Keratinocyte (primary cell): ENCODE data around the gene RASGRP3. TPM values are rescaled to one million over a fixed set of nuclear protein-coding genes. Genes with fewer than 3 reads are reported as not detected.

Experiments used
- DNase-seq: peaks from one replicate; pipeline ENCODE4 v3.0.0-alpha.2; 2011; ENCODE audit warnings: low read depth, missing footprints, low spot score
- FAIRE-seq: peaks from 2 replicates; lab custom pipeline; 2011; peaks lifted over from hg19 to GRCh38; lab: Jason Lieb, UNC
- H2AFZ ChIP-seq: 2 replicates; pipeline ENCODE4 v1.6.0; 2012; ENCODE audit warnings: low read length, control low read depth, inconsistent platforms; ENCODE audit not compliant: control insufficient read depth
- H3K27ac ChIP-seq: 2 replicates; pipeline ENCODE4 v1.5.1; 2011; ENCODE audit warnings: low read length; ENCODE audit not compliant: control insufficient read depth, insufficient read depth
- H3K27me3 ChIP-seq: 3 replicates; pipeline ENCODE4 v1.6.0; 2011; ENCODE audit warnings: low read length; ENCODE audit not compliant: control insufficient read depth, insufficient read depth; ENCODE audit errors: extremely low read depth
- H3K36me3 ChIP-seq, 2 experiments: 2 replicates in 1 of 2; 3 replicates in 1 of 2; pipeline ENCODE4 v1.5.1; 2011; ENCODE audit warnings: low read length in 2 of 2, mild to moderate bottlenecking in 1 of 2; ENCODE audit not compliant: control insufficient read depth in 2 of 2, insufficient read depth in 2 of 2; ENCODE audit errors: extremely low read depth in 1 of 2
- H3K4me1 ChIP-seq: 3 replicates; pipeline ENCODE4 v1.5.1; 2011; ENCODE audit warnings: low read length; ENCODE audit not compliant: control insufficient read depth, insufficient read depth; ENCODE audit errors: extremely low read depth
- H3K4me2 ChIP-seq: 3 replicates; pipeline ENCODE4 v1.6.0; 2011; ENCODE audit warnings: low read depth, low read length; ENCODE audit not compliant: control insufficient read depth, insufficient read depth; ENCODE audit errors: extremely low read depth
- H3K4me3 ChIP-seq, 3 experiments: fragments of 200-600 bp in 1 of 3; sonication (generic) in 1 of 3; 2 replicates in 2 of 3; 3 replicates in 1 of 3; pipeline ENCODE4 v1.5.1; 2011 to 2016; ENCODE audit warnings: low read length in 3 of 3, mild to moderate bottlenecking in 3 of 3, control low read depth in 2 of 3, inconsistent platforms in 1 of 3, low read depth in 1 of 3, mixed read lengths in 1 of 3, mixed run types in 1 of 3, moderate library complexity in 1 of 3; ENCODE audit not compliant: control insufficient read depth in 2 of 3, insufficient read depth in 2 of 3; ENCODE audit errors: extremely low read depth in 1 of 3
- H3K79me2 ChIP-seq: 2 replicates; pipeline ENCODE4 v1.6.0; 2012; ENCODE audit warnings: low read length; ENCODE audit not compliant: control insufficient read depth, insufficient read depth
- H3K9ac ChIP-seq: 3 replicates; pipeline ENCODE4 v1.6.0; 2011; ENCODE audit warnings: low read length; ENCODE audit not compliant: control insufficient read depth, insufficient read depth; ENCODE audit errors: extremely low read depth
- H3K9me1 ChIP-seq: 3 replicates; pipeline ENCODE4 v1.6.0; 2011; ENCODE audit warnings: low read length; ENCODE audit not compliant: control insufficient read depth, insufficient read depth; ENCODE audit errors: extremely low read depth
- H3K9me3 ChIP-seq: 2 replicates; pipeline ENCODE4 v1.5.1; 2012; ENCODE audit warnings: low read depth, low read length; ENCODE audit not compliant: control insufficient read depth
- H4K20me1 ChIP-seq: 3 replicates; pipeline ENCODE4 v1.6.0; 2011; ENCODE audit warnings: low read length; ENCODE audit not compliant: control insufficient read depth, insufficient read depth; ENCODE audit errors: extremely low read depth
- CTCF ChIP-seq, 3 experiments: IDR thresholded peaks in 1 of 3; conservative IDR thresholded peaks in 1 of 3; optimal IDR thresholded peaks in 1 of 3; 2 replicates in 2 of 3; 3 replicates in 1 of 3; pipeline versions ENCODE3 to v1.5.1; 2011; ENCODE audit warnings: low read length in 3 of 3, mild to moderate bottlenecking in 3 of 3, moderate library complexity in 2 of 3, control low read depth in 1 of 3, inconsistent platforms in 1 of 3; ENCODE audit not compliant: insufficient read depth in 2 of 3; ENCODE audit errors: extremely low read depth in 1 of 3
- EZH2 ChIP-seq: IDR thresholded peaks from one replicate; pipeline ENCODE4 v1.6.1; 2012; ENCODE audit warnings: inconsistent platforms, mild to moderate bottlenecking, low read length, moderate library complexity
- dilution Hi-C: fragments of 300-500 bp; cut with MboI; formaldehyde crosslinking; loops from one replicate; pipeline ENCODE4 v1.7.0; 2020; ENCODE audit warnings: low sequenced_read_pairs; ENCODE audit not compliant: extremely low pct_ligation_motif_present
- polyA plus RNA-seq, 5 experiments: library from polyadenylated mRNA; depleted of rRNA in 3 of 5; stranded (reverse) in 3 of 5; stranded (forward) in 1 of 5; unstranded in 1 of 5; fragments of >200 nt; gene quantifications; 1 replicate in 1 of 5; 2 replicates in 3 of 5; 3 replicates in 1 of 5; pipeline versions ENCODE4 v1.2.1 to v1.2.3, GENCODE V29; 2011 to 2012; ENCODE audit warnings: missing spikeins in 2 of 5, low read depth in 1 of 5, low replicate concordance in 1 of 5

RASGRP3 gene
- polyA plus RNA-seq, 1 donor (not counting 4 experiments of a cell fraction or from before 2014, with no cell fraction given), result 0.56 TPM

DNA sequence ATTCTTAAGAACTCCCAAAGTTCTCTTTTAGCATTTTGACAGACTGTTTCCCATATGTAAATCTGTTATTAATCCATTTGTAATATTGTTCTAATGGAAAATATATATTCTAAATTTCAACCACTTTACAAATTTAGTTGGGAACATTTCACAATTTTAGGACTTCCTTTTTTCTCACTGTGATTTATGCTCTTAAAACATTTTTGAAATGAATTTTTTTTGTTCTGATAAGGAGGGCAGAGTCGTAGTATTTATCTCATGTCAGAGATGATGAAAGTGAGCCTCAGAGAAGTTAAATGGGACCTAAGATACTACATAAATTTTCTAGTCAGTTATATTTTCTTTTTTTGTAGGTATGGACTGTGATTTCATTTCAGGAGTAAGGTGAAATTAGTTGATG lies 26.6 kb downstream of the RASGRP3 start:
- H3K4me1 ChIP-seq, result no peaks in the 10 kb centered on the region
- FAIRE-seq (no peak), DNase-seq (no peak)
- no peaks in the 10 kb centered on the region for H3K9me1 ChIP-seq
- H3K9me3 ChIP-seq, result no peaks in the 10 kb centered on the region
- no peaks in the 10 kb centered on the region for H3K36me3 ChIP-seq
- no peaks in the 10 kb centered on the region for H4K20me1 ChIP-seq
- H3K79me2 ChIP-seq, result no peaks in the 10 kb centered on the region
- H3K4me3 ChIP-seq, result no peak overlapping the region
- no peak for TF ChIP-seq EZH2
- TF ChIP-seq CTCF (optimal IDR thresholded peaks at IDR 0.05 in 1 of 3, IDR thresholded peaks at IDR 0.05 in 1 of 3, conservative IDR thresholded peaks at IDR 0.05 in 1 of 3; ENCODE audit: extremely low read depth in 1 of 3, insufficient read depth in 2 of 3, low read length in 3 of 3), result no peak
- H2AFZ ChIP-seq, result no peak overlapping the region
- dilution Hi-C loops, result no loop called here
- H3K4me2 ChIP-seq, result no peak overlapping the region
- H3K9ac ChIP-seq, result no peak overlapping the region
- H3K27ac ChIP-seq, result no peak overlapping the region
- H3K27me3 ChIP-seq, result no peaks in the 10 kb centered on the region

DNA sequence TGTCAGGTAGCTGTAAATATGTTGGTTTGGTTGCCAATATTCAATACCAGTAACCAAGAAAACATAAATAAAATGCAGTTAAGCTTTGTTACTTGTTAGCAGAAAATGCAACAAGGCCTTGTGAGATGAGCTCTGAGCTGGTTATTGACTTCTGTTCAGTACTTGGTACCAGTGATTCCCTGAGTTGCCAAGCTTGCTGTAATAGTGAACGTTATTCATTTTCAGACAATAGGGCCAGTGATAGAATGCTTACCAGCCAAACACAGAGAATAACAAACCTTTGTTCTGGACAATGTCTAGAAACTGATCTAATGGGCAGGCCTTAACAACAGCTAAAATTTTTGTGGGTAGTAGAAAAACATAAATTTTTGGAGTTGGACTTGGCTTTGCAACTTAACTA lies 29.5 kb downstream of the RASGRP3 start:
- Histone ChIP-seq H3K4me3 (no peak overlapping the region), H3K9me3 (no peaks in the 10 kb centered on the region), H3K4me1 (no peaks in the 10 kb centered on the region), H3K9ac (no peak overlapping the region), H3K9me1 (no peaks in the 10 kb centered on the region), H3K36me3 (no peaks in the 10 kb centered on the region), H4K20me1 (no peaks in the 10 kb centered on the region), H3K27ac (no peak overlapping the region), H3K4me2 (no peak overlapping the region), H3K27me3 (no peaks in the 10 kb centered on the region), H2AFZ (no peak overlapping the region), H3K79me2 (no peaks in the 10 kb centered on the region)
- DNase-seq, result no peak
- no peak for TF ChIP-seq CTCF (optimal IDR thresholded peaks at IDR 0.05 in 1 of 3, IDR thresholded peaks at IDR 0.05 in 1 of 3, conservative IDR thresholded peaks at IDR 0.05 in 1 of 3; ENCODE audit: extremely low read depth in 1 of 3, insufficient read depth in 2 of 3, low read length in 3 of 3)
- no peak for TF ChIP-seq EZH2
- dilution Hi-C loops, result no loop called here
- no peak for FAIRE-seq
